Limb (tissue), 2 donors: ENCODE data around the gene HADHB.
"Not testable (repeated sequence)": the region's sequence is repeated elsewhere in the genome, so short reads cannot be mapped to it uniquely, and the experiment has no call there.

Experiments
- DNase-seq, 2 donors: peaks; one replicate each; pipeline ENCODE4 v3.0.0-alpha.2; 2016; ENCODE audit errors: extremely low spot score in 2 of 2

Gene HADHB

DNA sequence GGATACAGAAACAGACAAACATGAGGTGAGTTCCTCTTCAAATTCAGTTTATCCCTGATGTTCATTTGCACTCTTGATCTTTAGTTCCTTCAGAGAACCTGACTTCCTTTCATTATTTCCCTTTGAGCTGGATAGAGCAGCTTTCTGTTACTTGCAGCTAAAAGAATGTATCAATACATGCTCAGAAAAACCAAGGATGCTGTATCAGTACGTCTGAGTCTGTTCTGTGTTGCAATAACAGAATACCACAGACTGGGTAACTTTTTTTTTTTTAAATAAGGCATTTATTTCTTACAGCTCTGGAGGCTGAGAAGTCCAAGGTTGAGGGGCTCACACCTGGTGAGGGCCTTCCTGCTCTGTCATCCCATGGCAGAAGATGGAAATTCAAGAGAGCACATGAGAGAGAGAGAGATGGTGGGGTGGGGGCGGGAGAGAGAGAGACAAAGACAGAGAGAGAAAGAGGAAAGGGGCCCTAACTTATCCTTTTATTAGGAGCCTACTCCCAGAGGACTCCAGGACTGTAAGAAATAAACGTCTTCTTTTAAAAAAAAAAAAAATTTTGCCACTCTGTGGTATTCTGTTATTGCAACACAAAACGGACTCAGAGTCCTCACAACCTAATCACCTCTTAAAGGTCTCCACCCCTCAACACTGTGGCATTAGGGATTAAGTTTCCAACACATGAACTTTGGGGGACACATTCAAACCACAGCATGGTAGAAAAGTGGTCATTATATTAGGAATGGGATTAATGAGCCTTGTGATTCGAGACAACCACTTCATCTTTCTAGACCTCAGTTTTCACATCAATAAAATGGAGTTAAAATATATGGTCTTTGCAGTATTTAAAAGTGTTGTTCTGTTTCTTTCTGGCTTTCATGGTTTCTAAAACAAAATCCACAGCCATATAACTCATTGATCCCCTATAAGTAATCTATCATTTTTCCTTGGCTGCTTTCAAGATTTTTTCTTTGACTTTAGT, 82.8 kb downstream of the HADHB start:
- no peak for DNase-seq

DNA sequence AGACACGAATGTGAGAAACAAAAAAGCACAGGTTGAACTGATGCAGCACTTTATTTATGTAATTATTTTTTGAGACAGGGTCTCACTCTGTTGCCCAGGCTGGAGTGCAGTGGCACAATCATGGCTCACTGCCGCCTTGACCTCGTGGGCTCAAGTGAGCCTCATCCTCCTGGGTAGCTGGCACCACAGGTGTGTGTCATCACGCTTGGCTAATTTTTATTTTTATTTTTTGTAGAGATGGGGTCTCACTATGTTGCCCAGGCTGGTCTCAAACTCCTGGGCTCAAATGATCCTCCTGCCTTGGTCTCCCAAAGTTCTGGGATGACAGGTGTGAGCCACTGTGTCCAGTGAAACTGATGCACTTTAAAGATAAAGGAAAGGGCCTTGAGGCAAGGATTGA, 84.3 kb downstream of the HADHB start:
- DNase-seq = not testable (repeated sequence)

DNA sequence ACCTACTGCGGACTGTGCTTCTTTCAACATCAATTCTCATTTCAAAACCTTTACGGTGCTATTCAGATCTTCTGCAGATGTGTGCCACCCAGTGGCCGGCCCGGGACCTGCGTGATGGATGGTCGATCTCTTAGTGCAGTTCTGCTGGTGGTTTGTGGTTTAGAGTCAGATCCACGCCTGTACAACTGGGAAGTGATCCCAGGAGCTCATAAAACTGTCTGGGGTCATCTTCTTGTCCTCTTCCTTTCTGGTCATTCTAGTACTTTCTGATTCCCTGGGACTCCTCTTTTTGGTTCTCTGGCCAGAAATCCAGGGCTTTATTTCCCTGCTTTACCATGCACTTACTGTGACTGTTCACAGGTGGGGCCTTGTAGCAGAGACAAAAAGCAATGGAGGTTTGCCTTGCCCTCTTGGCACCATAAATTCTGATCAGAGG, 85.4 kb downstream of the HADHB start:
- DNase-seq = peak; percentile 67 to 89

DNA sequence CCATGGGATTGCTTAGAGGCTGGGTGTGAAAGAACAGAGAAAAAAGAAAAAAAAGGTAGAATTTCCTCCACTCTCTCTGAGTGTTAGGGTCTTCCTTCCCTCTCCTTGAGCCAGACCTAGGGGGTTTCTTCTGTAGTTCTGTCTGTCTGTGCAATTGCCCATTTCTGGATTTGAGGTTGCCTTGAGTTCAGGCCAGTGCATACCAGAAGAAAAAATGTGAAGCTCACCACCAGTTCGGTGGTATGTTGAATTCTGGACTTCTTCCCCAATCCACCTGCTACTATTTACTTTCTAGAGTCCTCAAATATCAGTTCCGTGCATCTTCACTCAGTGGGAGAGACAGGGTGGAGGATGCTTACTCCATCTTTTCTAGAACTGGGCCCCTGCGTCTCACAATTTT, 85.9 kb downstream of the HADHB start:
- DNase-seq = no peak

DNA sequence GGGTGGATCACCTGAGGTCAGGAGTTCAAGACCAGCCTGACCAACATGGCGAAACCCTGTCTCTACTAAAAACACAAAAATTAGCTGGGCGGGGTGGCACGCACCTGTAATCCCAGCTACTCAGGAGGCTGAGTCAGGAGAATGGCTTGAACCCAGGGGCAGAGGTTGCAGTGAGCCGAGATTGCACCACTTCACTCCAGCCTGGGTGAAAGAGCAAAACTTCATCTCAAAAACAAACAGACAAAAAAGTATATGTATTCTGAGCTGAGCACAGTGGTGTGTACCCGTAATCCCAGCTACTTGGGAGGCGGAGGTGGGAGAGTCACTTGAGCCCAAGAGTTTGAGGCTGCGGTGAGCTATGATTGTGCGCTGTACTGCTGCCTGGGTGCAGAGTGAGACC, 86.6 kb downstream of the HADHB start:
- not testable (repeated sequence) for DNase-seq

DNA sequence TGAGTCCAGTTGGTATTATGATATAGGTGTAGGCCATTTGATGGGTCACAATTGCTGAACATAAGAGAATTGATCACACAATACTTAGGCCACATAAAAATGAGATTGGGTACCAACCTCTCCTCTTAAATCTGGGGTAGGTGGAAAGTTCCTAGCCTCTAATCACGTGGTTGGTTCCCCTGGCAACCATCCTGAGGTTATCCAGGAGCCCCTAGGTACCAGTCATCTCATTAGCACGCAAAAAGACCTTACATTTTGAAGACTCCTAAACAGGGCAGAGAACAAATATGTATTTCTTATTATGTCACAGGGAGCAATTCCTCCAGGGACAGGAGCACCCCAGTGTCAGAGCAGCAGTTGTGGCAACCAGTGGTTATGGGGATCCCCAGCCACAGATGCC, 88.6 kb downstream of the HADHB start:
- no peak for DNase-seq

DNA sequence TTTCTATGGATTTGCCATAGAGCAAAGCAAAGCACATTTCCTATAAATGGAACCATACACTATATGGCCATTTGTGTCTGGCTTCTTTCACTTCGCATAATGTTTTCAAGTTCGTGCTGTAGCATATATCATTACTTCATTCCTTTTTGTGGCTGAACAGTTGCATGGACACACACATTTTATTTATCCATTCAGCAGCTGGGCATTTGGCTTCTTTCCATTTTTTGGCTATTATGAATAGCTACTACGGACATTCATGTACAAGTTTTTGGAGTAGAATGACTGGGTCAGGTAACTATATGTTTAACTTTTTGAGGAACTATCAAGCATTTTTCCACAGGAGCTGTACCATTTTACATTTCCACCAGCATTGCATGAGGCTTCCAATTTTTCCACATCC, 90.5 kb downstream of the HADHB start:
- no peak for DNase-seq

DNA sequence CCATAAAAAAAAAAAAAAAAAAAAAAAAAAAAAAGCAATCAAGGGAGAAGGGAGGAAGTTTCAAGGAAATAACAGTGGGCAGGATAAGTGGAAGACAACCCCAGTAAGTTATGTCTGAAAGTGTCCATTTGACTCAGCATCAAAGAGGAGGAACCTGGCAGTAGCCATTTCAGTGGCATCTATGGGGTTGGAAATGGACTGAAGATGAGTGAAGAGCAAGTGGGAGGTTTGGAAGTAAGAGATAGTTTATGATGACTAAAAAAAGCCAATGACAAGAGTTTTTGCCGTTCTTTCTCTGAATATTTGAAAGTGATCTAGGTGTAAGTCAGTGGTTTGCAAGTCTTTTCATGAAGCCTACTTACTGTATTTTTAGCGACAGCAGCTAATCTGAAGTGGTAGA, 92.0 kb downstream of the HADHB start:
- no peak for DNase-seq

DNA sequence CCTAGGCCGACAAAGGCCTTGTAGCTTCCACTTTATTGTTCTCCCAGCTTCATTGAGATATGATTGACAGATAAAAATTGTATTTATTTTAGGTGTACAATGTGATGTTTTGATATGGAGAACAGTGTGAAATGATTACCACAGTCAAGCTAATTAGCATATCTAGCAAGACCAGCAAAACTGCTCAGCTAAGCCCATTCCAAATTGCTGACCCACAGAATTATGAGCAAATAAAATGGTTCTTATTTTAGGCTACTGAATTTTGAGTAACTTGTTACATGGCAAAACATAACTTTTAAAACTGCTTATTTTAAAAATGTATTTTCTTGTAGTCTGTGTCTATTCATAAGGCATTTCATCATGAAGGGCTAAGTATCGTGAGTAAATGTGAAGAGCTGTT, 92.6 kb downstream of the HADHB start:
- no peak for DNase-seq
